Hepatocyte (in vitro differentiated cells): ENCODE data around the gene FCER2. TPM values are rescaled to one million over a fixed set of nuclear protein-coding genes. Genes with fewer than 3 reads are reported as not detected.

Experiments
- DNase-seq: peaks from one replicate; pipeline ENCODE4 v3.0.0-alpha.2; 2016; ENCODE audit warnings: low spot score
- H2AFZ ChIP-seq: fragments of 200-600 bp; sonication (generic); 2 replicates; pipeline ENCODE4 v1.6.0; 2016; ENCODE audit warnings: antibody characterized with exemption, mild to moderate bottlenecking
- H3K27ac ChIP-seq: fragments of 200-600 bp; sonication (generic); 2 replicates; pipeline ENCODE4 v1.5.1; 2016; ENCODE audit warnings: mild to moderate bottlenecking
- H3K27me3 ChIP-seq: fragments of 200-600 bp; sonication (generic); 2 replicates; pipeline ENCODE4 v1.6.1; 2016
- H3K36me3 ChIP-seq: fragments of 200-600 bp; sonication (generic); replicated peaks from 2 replicates; pipeline ENCODE4 v1.5.1; 2016; ENCODE audit warnings: low read depth; ENCODE audit not compliant: insufficient read depth
- H3K4me1 ChIP-seq: fragments of 200-600 bp; sonication (generic); 2 replicates; pipeline ENCODE4 v1.5.1; 2016; ENCODE audit warnings: mild to moderate bottlenecking, moderate library complexity; ENCODE audit not compliant: insufficient read depth
- H3K4me2 ChIP-seq: fragments of 200-600 bp; sonication (generic); 2 replicates; pipeline ENCODE4 v1.6.0; 2016
- H3K4me3 ChIP-seq: fragments of 200-600 bp; sonication (generic); 2 replicates; pipeline ENCODE4 v1.5.1; 2016; ENCODE audit warnings: mild to moderate bottlenecking
- H3K79me2 ChIP-seq: fragments of 200-600 bp; sonication (generic); 2 replicates; pipeline ENCODE4 v1.6.0; 2017; ENCODE audit warnings: mild to moderate bottlenecking
- H3K9me2 ChIP-seq: fragments of 200-600 bp; sonication (generic); replicated peaks from 2 replicates; pipeline ENCODE4 v1.6.0; 2017; ENCODE audit warnings: mild to moderate bottlenecking; ENCODE audit not compliant: insufficient read depth
- H3K9me3 ChIP-seq: fragments of 200-600 bp; sonication (generic); 2 replicates; pipeline ENCODE4 v1.5.1; 2016; ENCODE audit warnings: low read depth, mild to moderate bottlenecking
- H4K20me1 ChIP-seq: fragments of 200-600 bp; sonication (generic); 2 replicates; pipeline ENCODE4 v1.6.0; 2016; ENCODE audit warnings: mild to moderate bottlenecking; ENCODE audit not compliant: insufficient read depth, poor library complexity, severe bottlenecking
- CTCF ChIP-seq: fragments of 200-600 bp; sonication (generic); IDR thresholded peaks from 2 replicates; pipeline ENCODE4 v1.5.1; 2016; ENCODE audit warnings: antibody characterized with exemption, mild to moderate bottlenecking; ENCODE audit not compliant: poor library complexity
- EZH2 ChIP-seq: fragments of 200-600 bp; sonication (generic); IDR thresholded peaks from 2 replicates; pipeline ENCODE4 v1.6.1; 2016; ENCODE audit warnings: antibody characterized with exemption, mild to moderate bottlenecking, borderline replicate concordance
- EZH2phosphoT487 ChIP-seq: fragments of 200-600 bp; sonication (generic); IDR thresholded peaks from one replicate; pipeline ENCODE4 v1.6.1; 2018; ENCODE audit warnings: antibody characterized with exemption, mild to moderate bottlenecking, low read depth, moderate library complexity; ENCODE audit not compliant: unreplicated experiment, severe bottlenecking
- WGBS: methylation state at CpG from one replicate; pipeline ENCODE4 v1.1.6; 2016; ENCODE audit warnings: low lambda C conversion rate; ENCODE audit errors: missing lambda C conversion rate; 5-methylcytosine and 5-hydroxymethylcytosine counted together
- polyA plus RNA-seq: library from polyadenylated mRNA; unstranded; fragments of >200 nt; fragmentation: Nextera tagmentation; extraction: Ambion mirVana; gene quantifications from 2 replicates; pipeline ENCODE4 v1.2.1, GENCODE V29; 2016
- total RNA-seq: library from RNA; depleted of rRNA; stranded (reverse); fragments of >200 nt; gene quantifications from 2 replicates; pipeline ENCODE4 v1.2.3, GENCODE V29; 2014

The FCER2 gene
- total and polyA plus RNA-seq, 2 experiments from 2014 or later = not detected

- Histone ChIP-seq H3K9me2 (no peaks in the 10 kb centered on the region), H4K20me1 (no peaks in the 10 kb centered on the region), H3K27ac (peak overlapping the region; percentile 41), H3K9me3 (no peaks in the 10 kb centered on the region), H3K27me3 (no peaks in the 10 kb centered on the region), H3K36me3 (no peaks in the 10 kb centered on the region), H3K4me3 (no peak overlapping the region), H2AFZ (peak overlapping the region; percentile 54), H3K4me1 (no peaks in the 10 kb centered on the region), H3K79me2 (no peaks in the 10 kb centered on the region), H3K4me2 (peak overlapping the region; percentile 77)
- WGBS = 7% methylated on average over 28 of the region's 28 CpGs
- DNase-seq = peak; percentile 87
- no peak for TF ChIP-seq EZH2
- peak; percentile 95 for TF ChIP-seq CTCF
These were observed 49.8 kb downstream of the FCER2 start for GRCh38 chr19:7652061-7652641.

GRCh38 chr19:7650148-7650547 is 51.8 kb downstream of the FCER2 start:
- Histone ChIP-seq H4K20me1 (no peaks in the 10 kb centered on the region), H3K9me2 (no peaks in the 10 kb centered on the region), H3K27ac (no peak overlapping the region), H3K4me3 (no peak overlapping the region), H2AFZ (no peak overlapping the region), H3K79me2 (no peaks in the 10 kb centered on the region), H3K4me2 (no peak overlapping the region), H3K36me3 (no peaks in the 10 kb centered on the region), H3K4me1 (no peaks in the 10 kb centered on the region), H3K27me3 (no peaks in the 10 kb centered on the region), H3K9me3 (no peaks in the 10 kb centered on the region)
- WGBS = 40% methylated on average over 2 of the region's 2 CpGs
- TF ChIP-seq EZH2phosphoT487 (no peak), CTCF (no peak), EZH2 (no peak)
- DNase-seq = no peak

DNA sequence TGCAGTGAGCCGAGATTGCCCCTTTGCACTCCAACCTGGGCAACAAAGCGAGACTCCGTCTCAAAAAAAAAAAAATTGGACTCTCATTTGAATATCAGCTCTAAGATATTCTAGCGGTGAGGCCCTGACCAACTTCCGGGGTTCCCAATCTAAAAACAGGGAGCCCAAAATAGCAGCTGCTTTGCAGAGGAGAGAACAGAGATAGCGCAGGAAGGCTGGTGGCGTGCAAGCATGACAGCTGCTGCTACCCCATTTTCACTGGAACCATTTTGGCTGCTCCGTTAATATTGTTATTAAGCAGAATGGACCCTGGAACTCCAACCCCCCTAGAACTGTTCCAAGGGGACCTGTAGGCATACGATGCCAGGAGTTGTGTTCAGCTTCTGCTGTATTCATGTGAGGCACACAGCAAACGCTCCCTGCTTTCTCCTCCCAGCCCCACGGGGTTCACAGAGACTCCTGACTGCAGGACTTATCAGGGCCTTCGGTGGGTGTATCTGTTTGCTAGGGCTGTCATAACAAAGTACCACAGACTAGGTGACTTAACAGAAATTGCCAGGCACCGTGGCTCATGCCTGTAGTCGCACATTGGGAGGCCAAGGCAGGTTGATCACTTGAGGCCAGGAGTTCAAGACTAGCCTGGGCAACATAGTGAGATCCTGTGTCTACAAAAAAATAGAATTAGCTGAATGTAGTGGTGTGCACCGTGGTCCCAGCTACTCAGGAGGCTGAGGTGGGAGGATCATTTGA is 53.5 kb downstream of the FCER2 start:
- Histone ChIP-seq H3K4me1 (no peaks in the 10 kb centered on the region), H4K20me1 (no peaks in the 10 kb centered on the region), H3K27ac (no peak overlapping the region), H3K4me2 (no peak overlapping the region), H3K36me3 (no peaks in the 10 kb centered on the region), H3K4me3 (no peak overlapping the region), H3K27me3 (no peaks in the 10 kb centered on the region), H3K9me2 (no peaks in the 10 kb centered on the region), H3K79me2 (no peaks in the 10 kb centered on the region), H3K9me3 (no peaks in the 10 kb centered on the region), H2AFZ (no peak overlapping the region)
- WGBS = 94% methylated on average over 15 of the region's 15 CpGs
- DNase-seq = no peak
- no peak for TF ChIP-seq EZH2
- no peak for TF ChIP-seq EZH2phosphoT487
- TF ChIP-seq CTCF = no peak
